ENCODE data around the gene ZNHIT2. TPM values are rescaled to one million over a fixed set of nuclear protein-coding genes. Genes with fewer than 3 reads are reported as not detected.
"Not testable (repeated sequence)": the region's sequence is repeated elsewhere in the genome, so short reads cannot be mapped to it uniquely, and the experiment has no call there.

ZNHIT2 gene
- total RNA-seq = 1 to 10 TPM; 6.0 to 6.3 TPM
- long read RNA-seq, donor 1, partial matches to known transcripts = 0 of 4 reads
- long read RNA-seq, donor 1, other reads (novel, unspliced or antisense) = 0 of 4 reads
- long read RNA-seq, donor 2, transcript ZNHIT2-201 (1 exons, 1,306 nt) = major isoform, 31 of 31 reads
- long read RNA-seq, donor 2, partial matches to known transcripts = 0 of 31 reads
- long read RNA-seq, donor 2, other reads (novel, unspliced or antisense) = 0 of 31 reads

DNA sequence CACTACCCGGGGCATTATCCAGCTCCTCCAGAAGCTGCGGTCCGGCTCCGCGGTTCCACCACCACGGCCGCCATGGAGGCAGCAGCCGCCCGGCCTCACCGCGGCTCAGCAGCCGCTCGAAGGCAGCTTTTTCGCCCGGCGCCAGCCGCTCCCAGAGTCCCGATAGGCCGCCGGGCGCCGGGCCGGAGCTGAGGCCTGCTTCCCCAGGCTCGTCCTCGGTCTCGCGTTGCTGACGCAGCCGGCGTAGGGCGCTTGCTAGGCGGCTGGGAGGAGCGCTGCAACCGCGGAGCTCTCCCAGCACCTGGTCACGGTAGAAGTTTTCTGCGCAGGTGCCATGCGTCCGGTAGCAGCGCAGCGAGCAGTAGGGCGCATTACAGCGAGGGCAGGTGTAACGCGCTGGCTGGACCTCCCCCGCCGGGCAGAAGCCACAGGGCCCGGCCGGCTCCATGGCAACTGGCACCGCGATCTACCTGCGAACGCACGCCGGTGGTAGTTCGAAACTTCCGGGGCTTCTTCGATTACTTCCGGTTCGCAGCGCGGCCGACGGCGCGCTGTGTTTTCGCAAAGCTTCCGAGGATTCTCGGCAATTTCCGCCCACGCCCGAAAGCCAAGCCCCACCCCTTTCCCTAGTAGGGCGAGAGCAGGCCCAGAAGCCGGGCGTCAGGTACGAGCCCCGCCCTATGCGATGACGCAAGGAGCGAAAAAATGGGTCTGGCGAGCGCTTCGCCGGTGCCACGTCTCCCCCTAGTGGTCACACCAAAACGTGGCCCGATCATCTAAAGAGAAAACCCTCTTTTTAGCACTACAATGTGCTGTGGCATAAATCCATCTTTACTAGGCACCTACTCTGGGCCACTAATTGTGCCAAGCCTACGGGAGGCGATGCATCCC lies at the start of gene ZNHIT2:
Gene ZNHIT2, minus strand, starts transcription at position 496 of the 891 bp plus-strand sequence. Its CDS starts 48 bp downstream, at position 448.
- DNase-seq (ENCODE audit: low spot score) = peak; percentile 100
- intact Hi-C loops (cut with DNase I) = no loop called here

DNA sequence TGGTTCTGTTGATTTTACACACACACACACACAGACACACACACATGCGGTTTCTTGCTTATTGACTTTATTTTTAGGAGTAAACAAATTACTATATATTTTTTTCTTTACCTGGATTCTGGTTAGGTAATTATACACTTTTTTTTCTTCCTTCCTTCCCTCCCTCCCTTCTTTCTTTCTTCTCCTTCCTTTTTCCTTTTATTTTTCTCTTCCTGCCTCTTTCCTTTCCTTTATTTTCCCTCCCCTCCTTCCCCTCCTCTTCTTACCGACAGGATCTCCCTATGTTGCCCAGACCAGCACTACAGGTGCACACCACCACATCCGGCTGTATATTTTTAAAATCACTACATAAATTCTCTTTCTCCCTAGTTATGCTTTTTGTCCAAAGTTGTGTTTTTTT lies 49.4 kb upstream of the ZNHIT2 start:
- intact Hi-C loops (cut with DNase I) = no loop called here

DNA sequence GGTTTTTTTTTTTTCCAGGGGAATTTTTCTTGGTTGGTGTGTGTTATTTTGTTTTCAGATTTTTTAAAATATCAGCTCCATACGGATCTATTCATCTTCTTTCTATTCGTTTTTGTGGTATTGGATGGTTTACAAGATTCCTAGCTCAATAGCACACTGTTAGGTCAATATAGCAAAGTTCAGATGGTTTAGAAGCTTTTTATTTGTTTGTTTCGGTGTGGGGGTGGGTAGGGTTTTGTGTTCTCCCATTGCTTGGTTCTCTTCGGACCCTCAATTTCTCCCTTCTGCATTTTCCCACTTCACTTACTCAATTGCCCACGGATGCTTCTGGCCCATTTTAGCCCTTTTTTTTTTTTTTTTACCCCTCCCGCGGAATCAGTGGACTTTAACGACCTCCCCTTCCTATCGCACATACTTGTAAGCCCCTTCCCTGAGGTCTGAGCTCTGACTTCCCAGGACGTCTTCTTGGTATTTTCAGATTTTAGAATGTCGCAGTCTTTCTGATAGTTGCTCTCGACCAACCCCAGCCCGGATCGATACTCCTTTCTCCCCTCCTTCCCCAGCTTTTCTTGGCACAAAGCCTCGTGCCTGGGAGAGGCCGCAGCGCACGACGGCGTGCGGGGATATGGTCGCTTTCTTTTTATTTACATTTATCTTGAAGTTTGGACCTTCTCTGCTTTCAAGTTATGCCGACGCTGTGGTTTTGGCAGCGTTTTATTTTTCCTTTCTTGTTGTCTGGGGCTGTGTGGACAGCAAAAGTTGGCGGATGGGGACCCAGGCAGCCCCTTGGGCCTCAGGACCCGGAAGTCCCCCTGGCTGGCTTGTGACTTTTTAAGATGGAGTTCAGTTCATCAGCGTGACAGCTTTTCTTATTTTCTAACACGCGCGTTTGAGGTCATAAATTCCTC lies 48.2 kb upstream of the ZNHIT2 start:
- no peak for DNase-seq (ENCODE audit: low spot score)
- intact Hi-C loops (cut with DNase I) = no loop called here

More for the DNA sequence above, 49.4 kb upstream of the ZNHIT2 start:
- no peak for DNase-seq (ENCODE audit: low spot score)

DNA sequence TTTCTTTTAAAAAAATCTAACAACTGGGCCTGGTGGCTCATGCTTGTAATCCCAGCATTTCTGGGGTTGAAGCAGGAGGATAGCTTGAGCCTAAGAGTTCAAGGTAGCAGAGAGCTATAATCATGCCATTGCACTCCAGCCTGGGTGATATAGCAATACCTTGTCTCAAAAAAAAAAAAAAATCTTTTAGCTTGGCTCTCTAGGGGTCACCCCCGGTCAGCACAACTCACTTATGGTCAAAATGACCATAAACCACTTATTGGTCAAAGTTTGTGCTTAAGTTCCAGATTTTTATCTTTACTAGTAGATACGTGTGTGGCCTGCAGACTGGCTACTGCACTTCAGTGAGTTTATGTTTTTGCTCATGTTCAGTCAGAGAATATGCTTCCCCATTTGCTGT lies 46.2 kb upstream of the ZNHIT2 start:
- DNase-seq (ENCODE audit: low spot score) = no peak
- intact Hi-C loops (cut with DNase I) = no loop called here

DNA sequence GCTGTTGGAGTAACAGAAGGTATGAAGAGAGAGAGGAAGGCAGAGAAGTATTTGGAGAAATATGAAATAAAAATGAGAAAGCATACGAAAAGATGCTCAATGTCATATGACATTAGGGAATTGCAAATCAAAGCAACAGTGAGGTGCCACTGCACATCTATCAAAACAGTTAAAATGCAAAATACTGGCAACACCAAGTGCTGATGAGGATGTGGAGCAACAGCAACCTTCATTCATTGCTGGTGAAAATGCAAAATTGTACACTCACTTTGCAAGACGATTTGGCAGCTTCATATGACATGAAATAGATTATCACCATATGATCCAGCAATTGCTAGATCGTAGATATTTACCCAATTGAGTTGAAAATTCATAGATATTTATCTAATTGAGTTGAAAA lies 43.1 kb upstream of the ZNHIT2 start:
- no peak for DNase-seq (ENCODE audit: low spot score)
- intact Hi-C loops (cut with DNase I) = no loop called here

DNA sequence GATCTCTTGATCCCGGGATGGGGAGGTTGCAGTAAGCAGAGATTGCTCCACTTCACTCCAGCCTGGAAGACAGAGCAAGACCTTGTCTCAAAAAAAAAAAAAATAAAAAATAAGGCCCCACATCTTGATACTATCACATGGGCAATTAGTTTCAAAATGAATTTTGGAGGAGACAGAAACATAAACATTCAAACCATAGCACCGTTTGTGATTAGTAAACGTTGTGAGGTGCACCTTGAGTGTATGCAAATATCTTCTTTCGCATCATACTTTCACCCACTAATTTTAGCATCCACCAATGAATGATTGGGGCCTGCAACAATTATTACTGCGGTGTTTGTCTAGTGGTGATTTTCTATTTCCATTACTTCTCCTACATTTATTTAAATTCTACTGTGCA lies 41.5 kb upstream of the ZNHIT2 start:
- intact Hi-C loops (cut with DNase I) = no loop called here
- DNase-seq (ENCODE audit: low spot score) = no peak

DNA sequence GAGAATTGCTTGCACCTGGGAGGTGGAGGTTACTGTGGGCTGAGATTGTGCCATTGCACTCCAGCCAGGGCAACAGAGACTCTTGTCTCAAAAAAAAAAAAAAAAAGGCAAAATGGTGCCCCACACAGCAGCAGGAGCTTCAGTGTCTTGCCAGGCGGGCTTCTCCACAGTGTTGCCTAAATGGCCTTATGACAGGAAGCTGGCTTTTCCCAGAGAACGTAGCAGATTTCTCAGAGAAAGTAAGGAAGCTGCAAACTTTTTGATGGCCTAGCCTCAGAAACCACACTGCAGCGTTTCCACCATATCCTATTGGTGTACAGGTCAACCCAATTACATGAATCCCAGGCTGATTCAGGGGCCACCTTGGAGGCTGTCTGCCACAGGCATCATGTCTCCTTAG lies 39.8 kb upstream of the ZNHIT2 start:
- no peak for DNase-seq (ENCODE audit: low spot score)
- intact Hi-C loops (cut with DNase I) = no loop called here

DNA sequence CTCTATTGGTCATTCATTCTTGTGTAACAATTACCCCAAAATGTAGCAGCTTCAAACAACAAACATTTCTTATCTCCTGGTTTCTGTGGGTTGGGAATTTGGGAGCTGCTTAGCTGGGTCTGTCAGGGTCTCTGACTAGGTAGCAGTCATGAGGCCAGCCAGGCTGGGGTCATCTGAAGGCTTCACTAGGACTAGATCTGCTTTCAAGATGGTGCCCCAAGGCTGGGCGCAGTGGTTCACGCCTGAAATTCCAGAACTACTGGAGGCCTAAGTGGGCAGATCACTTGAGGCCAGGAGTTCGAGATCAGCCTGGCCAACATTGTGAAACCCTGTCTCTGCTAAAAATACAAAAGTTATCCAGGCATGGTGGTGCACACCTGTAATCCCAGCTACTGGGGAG lies 39.4 kb upstream of the ZNHIT2 start:
- no peak for DNase-seq (ENCODE audit: low spot score)

DNA sequence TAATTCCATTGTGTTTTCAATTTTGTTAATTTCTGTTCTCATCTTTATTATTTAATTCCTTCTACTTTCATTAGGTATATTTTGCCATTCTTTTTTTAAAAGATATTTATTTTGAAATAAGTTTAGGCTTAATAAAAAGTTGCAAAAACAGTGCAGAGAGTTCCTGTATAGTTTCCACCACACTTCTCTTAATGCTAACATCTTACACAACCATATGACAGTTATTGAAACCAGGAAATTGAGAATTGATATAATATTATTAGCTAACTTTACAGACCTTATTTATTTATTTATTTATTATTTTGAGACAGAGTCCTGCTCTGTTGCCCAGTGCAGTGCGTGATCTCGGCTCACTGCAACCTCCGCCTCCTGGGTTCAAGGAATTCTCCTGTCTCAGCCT lies 38.8 kb upstream of the ZNHIT2 start:
- no peak for DNase-seq (ENCODE audit: low spot score)
- intact Hi-C loops (cut with DNase I) = no loop called here

More for the DNA sequence above, 39.4 kb upstream of the ZNHIT2 start:
- intact Hi-C loops (cut with DNase I) = no loop called here

DNA sequence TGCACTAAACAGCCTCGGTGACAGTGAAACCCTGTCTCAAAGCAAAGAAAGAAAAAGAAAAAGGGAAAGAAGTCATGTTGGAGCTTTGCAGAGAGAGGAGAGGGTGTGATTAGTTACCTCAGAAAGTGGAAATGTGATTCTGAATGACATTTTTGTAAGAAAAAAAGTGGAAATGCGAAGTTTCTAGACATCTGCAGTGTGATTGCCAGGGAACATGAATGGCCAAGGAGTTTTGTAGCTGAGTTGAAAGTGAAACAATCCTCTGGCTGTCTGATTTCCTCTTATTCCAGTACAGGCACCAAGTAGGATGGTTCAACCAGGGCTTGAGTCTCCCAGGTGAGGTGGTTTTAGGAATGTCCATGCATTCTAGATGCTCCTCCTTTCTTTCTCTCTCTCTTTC lies 34.6 kb upstream of the ZNHIT2 start:
- intact Hi-C loops (cut with DNase I) = no loop called here
- no peak for DNase-seq (ENCODE audit: low spot score)

DNA sequence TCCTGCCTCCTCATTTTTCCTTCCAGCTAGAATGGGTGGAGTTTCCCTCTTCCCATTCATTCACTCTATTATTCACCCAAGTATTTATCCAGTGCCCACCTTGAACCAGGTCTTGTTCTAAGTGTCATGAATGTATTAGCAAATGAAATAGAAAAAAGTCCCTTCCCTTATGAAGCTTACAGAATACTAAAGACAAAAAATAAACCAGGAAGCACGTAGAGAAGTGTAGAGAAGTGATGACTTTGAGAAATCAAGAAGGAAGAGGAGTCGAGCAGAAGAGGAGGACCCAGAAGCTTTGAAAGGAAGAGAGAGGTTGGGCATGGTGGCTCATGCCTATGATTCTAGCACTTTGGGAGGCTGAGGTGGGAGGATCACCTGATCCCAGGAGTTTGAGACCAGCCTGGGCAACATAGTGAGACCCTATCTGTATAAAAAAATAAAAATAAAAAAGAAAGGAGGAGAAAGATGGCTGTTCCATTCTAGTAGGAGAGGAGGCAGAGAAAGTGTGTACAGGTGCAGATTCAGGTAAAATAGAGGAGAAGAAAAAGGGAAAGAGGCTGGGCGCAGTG lies 33.9 kb upstream of the ZNHIT2 start:
- no peak for DNase-seq (ENCODE audit: low spot score)
- intact Hi-C loops (cut with DNase I) = no loop called here

DNA sequence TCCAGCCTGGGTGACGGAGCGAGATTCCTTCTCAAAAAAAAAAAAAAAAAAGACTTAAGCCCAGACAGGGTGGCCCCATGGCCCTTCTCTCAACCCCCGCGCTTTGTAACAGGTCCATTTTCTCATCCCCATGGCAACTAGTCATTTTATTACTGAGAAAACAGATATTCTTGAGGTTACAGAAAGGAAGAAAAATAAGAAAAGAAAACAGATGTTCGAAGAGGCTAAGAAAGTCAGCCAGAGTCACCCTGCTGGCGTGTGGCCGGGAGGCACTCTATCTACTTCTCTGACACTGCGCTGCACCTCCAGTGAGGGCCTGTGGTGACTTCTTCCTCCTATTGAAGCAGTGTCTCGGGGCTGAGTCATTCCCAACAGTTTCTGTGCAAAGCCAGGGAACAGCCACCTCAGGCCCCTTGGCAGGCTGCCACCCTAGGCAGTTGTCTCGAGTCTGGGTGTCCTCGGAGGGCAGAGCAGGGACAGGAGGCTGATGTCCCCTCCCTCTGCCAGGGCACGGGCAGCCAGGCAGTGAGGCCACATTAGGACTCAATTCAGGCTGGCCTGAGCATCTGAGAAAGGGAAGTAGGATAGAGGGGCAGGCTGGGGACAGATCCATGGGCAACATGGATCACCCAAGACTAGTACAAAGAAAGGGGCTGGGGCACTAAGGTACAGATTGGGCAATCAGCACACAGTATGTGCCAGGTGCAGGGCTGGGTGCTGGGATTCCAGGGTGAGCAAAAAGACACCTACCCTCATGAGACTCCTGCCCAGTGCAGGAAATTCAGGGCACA lies 33.2 kb upstream of the ZNHIT2 start:
- intact Hi-C loops (cut with DNase I) = no loop called here
- peak; percentile 94 for DNase-seq (ENCODE audit: low spot score)

DNA sequence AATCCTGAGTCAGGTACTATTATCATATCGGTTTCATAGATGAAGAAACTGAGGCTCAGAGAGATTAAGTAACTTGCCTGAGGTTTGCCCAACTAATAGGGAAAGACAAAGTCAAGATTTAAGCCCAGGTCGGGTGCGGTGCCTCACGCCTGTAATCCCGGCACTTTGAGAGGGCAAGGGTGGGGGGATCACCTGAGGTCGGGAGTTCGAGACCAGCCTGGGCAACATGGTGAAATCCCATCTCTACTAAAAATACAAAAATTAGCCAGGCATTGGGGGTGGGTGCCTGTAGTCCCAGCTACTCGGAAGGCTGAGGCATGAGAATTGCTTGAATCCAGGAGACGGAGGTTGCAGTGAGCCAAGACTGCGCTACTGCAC lies 32.6 kb upstream of the ZNHIT2 start:
- intact Hi-C loops (cut with DNase I); DNase-seq (ENCODE audit: low spot score): not testable (repeated sequence)

DNA sequence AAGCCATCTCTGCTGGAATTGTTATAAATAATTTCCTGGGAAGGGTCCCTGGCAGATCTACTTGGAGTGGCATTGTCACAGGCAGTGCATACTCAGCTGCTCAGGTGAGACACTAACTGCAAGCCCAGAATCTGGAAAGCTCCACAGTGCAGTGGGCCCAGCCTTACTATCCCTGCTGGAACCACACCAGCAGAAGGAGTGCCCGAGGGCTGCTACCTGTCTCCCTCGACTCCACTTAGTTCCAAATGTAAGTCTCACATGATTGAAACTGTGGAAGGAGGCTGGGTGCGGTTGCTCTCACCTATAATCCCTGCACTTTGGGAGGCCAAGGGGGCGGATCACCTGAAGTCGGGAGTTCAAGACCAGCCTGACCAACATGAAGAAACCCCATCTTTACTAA lies 31.2 kb upstream of the ZNHIT2 start:
- DNase-seq (ENCODE audit: low spot score) = no peak

DNA sequence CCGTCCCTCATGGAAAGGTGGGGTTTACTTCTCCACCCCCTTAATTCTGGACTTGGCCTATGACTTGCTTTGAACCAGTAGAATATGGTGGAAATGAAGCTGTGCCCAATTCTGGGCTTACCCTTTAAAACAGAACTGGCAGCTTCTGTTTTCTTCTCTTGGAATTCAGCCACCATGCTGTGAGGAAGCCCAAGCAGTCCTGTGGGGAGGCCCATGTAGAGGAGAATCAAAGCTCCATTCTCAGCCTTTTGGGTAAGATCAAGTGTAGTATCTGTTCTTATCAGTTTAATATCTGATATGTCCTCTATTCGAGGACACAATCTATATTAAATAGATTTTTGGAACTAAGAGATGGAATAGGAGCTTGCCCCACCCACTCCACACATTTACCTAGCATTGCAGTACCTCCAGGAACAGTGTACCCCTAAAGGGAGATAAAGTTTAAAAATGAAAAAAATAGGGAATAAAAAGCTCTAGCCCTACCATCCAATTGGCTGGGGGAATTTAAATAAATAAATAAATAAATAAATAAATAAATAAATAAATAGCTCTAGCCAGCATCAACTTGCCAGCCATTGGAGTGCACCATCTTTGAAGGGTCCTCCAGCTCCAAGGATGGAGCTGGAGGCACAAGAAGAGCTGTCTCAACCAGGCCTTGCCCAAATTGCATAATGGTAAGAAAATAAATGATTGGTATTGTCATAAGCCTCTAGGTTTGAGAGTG lies 30.0 kb upstream of the ZNHIT2 start:
- intact Hi-C loops (cut with DNase I) = no loop called here
- DNase-seq (ENCODE audit: low spot score) = no peak

More for the DNA sequence above, 31.2 kb upstream of the ZNHIT2 start:
- intact Hi-C loops (cut with DNase I) = no loop called here

DNA sequence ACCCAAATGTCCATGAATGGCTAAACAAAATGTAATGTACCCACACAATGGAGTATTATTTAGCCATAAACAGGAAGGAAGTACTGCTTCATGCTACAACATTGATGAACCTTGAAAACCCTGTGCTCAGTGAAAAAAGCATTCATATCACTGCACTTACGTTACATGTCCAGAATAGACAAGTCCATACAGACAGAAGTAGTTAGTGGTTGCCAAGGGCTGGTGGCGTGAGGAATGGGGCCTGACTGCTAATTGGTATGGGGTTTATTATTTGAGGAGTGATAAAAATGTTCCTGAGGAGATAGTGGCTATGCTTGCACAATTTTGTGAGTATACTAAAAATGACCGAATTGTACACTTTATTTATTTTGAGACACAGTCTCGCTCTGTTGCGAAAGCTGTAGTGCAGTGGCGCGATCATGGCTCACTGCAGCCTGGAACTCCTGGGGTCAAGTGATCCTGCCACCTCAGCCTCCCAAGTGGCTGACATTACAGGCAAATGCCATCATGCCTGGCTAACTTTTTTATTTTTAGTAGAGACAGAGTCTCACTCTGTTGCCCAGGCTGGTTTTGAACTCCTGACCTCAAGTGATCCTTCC lies 24.5 kb upstream of the ZNHIT2 start:
- intact Hi-C loops (cut with DNase I) = no loop called here
- no peak for DNase-seq (ENCODE audit: low spot score)

DNA sequence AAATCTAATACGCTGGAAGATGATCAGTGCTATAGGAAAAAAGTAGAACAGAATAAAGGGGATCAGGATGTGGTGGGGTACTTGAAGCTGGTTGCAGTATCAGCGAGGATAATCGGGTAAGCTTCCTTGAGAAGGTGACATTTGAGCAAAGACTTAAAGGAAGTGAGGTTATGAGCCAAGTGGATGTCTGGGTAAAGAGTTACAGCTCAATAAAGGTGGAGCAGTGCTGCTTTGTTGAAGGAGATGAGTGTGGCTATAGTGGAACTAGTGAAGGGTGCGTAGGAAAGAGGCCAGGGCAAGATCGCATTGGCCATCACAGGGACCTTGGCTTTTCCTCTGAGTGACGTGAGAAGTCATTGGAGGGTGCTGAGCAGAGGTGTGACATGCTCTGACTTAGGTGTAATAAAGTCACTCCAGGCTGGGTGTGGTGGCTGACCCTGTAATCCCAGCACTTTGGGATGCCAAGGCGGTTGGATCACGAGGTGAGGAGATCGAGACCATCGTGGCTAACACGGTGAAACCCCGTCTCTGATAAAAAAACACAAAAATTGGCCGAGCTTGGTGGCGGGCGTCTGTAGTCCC lies 19.1 kb upstream of the ZNHIT2 start:
- DNase-seq (ENCODE audit: low spot score) = no peak
- intact Hi-C loops (cut with DNase I) = loop anchor here in 1 of 2 donors (5.0 kb wide), 1 partner anchor 46 kb away; the partner anchor contains the start of gene CAPN1
